ENCODE data around the gene DNAH1. TPM values are rescaled to one million over a fixed set of nuclear protein-coding genes. Genes with fewer than 3 reads are reported as not detected.
"Not testable (repeated sequence)": the region's sequence is repeated elsewhere in the genome, so short reads cannot be mapped to it uniquely, and the experiment has no call there.

The DNAH1 gene
- total RNA-seq (ENCODE audit: unreplicated experiment) = 3.3 TPM
- long read RNA-seq = 0 reads

GRCh38 chr3:52315977-52316764 is at the start of gene DNAH1:
TSS of gene DNAH1 (plus strand) at chr3:52316319. CDS start at chr3:52322443, 6,124 bp downstream.
- Mint-ChIP-seq H3K36me3 (ENCODE audit: low read depth, unreplicated experiment) (no peaks in the 10 kb centered on the region), H3K4me3 (ENCODE audit: unreplicated experiment) (no peak within 1 kb of the TSS), H3K4me1 (ENCODE audit: unreplicated experiment) (peaks cover 9% of the 10 kb centered on the region)

DNA sequence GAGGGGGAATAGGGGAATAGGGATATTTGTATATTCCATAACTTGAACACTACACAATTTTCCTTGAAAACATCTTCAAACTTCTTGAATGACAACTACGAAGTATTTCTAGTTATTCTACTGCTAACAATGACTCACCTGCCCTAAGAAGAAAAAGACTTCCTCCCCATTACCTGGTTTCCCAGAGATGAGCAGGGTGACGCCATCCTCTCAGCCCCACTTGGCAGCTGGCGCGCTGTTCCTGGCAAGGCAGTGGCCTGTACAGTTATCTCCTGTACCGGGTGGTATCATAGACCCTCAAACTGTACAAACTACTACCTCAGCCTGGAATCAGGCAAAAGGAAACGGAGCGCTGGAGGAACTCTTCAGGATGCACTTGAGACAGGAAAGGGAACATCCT is 48.1 kb upstream of the DNAH1 start:
- no peaks in the 10 kb centered on the region for H3K9me3 Mint-ChIP-seq (ENCODE audit: unreplicated experiment)
- no peak for TF ChIP-seq CTCF (IDR thresholded peaks at IDR 0.05; ENCODE audit: unreplicated experiment)
- peaks cover 45% of the 10 kb centered on the region for H3K36me3 Mint-ChIP-seq (ENCODE audit: low read depth, unreplicated experiment)
- H3K4me3 Mint-ChIP-seq (ENCODE audit: unreplicated experiment) = peak overlapping the region; percentile 4
- no peak for DNase-seq (ENCODE audit: low spot score)
- peaks cover 24% of the 10 kb centered on the region for H3K4me1 Mint-ChIP-seq (ENCODE audit: unreplicated experiment)
- peak overlapping the region; percentile 90 for H3K27ac Mint-ChIP-seq (ENCODE audit: unreplicated experiment)
- peaks cover 4% of the 10 kb centered on the region for H3K27me3 Mint-ChIP-seq (ENCODE audit: unreplicated experiment)

More at GRCh38 chr3:52315977-52316764, at the start of gene DNAH1:
- TF ChIP-seq CTCF (IDR thresholded peaks at IDR 0.05; ENCODE audit: unreplicated experiment) = no peak
- Mint-ChIP-seq H3K27me3 (ENCODE audit: unreplicated experiment) (peaks cover 5% of the 10 kb centered on the region), H3K27ac (ENCODE audit: unreplicated experiment) (no peak within 1 kb of the TSS), H3K9me3 (ENCODE audit: unreplicated experiment) (no peaks in the 10 kb centered on the region)
- DNase-seq (ENCODE audit: low spot score) = no peak

DNA sequence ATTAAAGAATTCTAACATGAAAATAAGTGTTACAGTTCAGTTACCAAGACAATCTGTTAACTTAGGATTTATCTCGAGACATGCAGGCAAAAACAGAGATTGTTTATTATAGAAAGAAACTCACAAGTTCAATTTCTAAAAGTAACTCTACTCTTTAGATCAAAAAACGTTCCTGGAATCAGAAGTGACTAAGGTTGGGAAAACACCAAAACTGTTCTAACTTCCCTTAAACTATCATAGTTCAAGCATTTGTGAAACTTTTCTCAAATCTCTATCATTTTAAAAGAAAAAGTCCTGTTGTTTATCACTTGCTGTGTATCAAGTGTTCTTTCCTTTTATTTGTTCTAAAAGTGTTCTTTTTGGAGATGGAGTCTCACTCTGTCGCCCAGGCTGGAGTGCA is 46.3 kb upstream of the DNAH1 start:
- no peak for TF ChIP-seq CTCF (IDR thresholded peaks at IDR 0.05; ENCODE audit: unreplicated experiment)
- no peaks in the 10 kb centered on the region for H3K9me3 Mint-ChIP-seq (ENCODE audit: unreplicated experiment)
- H3K4me1 Mint-ChIP-seq (ENCODE audit: unreplicated experiment) = peaks cover 28% of the 10 kb centered on the region
- H3K4me3 Mint-ChIP-seq (ENCODE audit: unreplicated experiment) = no peak overlapping the region
- H3K27me3 Mint-ChIP-seq (ENCODE audit: unreplicated experiment) = no peaks in the 10 kb centered on the region
- H3K36me3 Mint-ChIP-seq (ENCODE audit: low read depth, unreplicated experiment) = peaks cover 29% of the 10 kb centered on the region
- H3K27ac Mint-ChIP-seq (ENCODE audit: unreplicated experiment) = no peak overlapping the region
- no peak for DNase-seq (ENCODE audit: low spot score)

DNA sequence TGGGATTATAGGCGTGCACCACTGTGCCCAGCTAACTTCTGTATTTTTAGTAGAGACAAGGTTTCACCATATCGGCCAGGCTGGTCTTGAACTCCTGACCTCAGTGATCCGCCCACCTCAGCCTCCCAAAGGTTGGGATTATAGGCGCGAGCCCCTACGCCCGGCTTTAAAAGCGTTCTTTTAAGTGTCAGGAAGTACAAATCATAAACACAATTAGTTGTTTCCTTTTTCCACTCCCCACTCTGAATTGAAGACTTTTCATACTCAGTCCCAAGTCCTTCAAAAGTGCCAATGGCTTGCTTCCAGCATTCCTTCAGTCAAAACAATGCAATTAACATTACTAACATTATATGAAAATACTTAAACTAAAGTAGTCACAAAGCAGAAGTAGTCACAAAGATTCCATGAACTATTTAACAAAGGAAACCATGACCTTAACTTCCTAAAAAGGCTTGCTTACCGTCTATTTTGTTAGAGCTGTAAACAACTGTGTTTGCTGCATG is 45.8 kb upstream of the DNAH1 start:
- no peaks in the 10 kb centered on the region for H3K9me3 Mint-ChIP-seq (ENCODE audit: unreplicated experiment)
- H3K27ac Mint-ChIP-seq (ENCODE audit: unreplicated experiment) = peak overlapping the region; percentile 40
- no peak overlapping the region for H3K4me3 Mint-ChIP-seq (ENCODE audit: unreplicated experiment)
- H3K4me1 Mint-ChIP-seq (ENCODE audit: unreplicated experiment) = peaks cover 30% of the 10 kb centered on the region
- no peak for TF ChIP-seq CTCF (IDR thresholded peaks at IDR 0.05; ENCODE audit: unreplicated experiment)
- no peak for DNase-seq (ENCODE audit: low spot score)
- no peaks in the 10 kb centered on the region for H3K27me3 Mint-ChIP-seq (ENCODE audit: unreplicated experiment)
- peaks cover 29% of the 10 kb centered on the region for H3K36me3 Mint-ChIP-seq (ENCODE audit: low read depth, unreplicated experiment)

DNA sequence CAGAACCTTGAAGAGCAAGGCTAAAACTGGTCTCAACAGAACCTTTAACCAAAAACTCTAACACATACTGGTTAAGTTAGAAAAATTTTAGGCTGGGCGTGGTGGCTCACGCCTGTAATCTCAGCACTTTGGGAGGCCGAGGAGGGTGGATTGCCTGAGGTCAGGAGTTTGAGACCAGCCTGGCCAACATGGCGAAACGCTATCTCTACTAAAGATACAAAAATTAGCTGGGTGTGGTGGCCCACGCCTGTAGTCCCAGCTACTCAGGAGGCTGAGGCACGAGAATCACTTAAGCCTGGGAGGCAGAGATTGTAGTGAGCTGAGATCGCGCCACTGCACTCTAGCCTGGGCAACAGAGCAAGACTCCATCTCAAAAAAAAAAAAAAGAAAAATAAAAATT is 43.9 kb upstream of the DNAH1 start:
- H3K27me3 Mint-ChIP-seq (ENCODE audit: unreplicated experiment); H3K27ac Mint-ChIP-seq (ENCODE audit: unreplicated experiment); H3K9me3 Mint-ChIP-seq (ENCODE audit: unreplicated experiment); DNase-seq (ENCODE audit: low spot score); H3K4me3 Mint-ChIP-seq (ENCODE audit: unreplicated experiment): not testable (repeated sequence)
- Mint-ChIP-seq H3K4me1 (ENCODE audit: unreplicated experiment) (peaks cover 42% of the 10 kb centered on the region), H3K36me3 (ENCODE audit: low read depth, unreplicated experiment) (peaks cover 25% of the 10 kb centered on the region)

Data from endothelial cell (in vitro differentiated cells).